A549 (cell line): ENCODE measurements around the gene MAP4K2. TPM values are rescaled to one million over a fixed set of nuclear protein-coding genes. Genes with fewer than 3 reads are reported as not detected.

Source experiments
- polyA plus RNA-seq, 4 experiments: library from polyadenylated mRNA; depleted of rRNA in 3 of 4; stranded (reverse); fragments of >200 nt; fragmentation: RNase III in 1 of 4; extraction: RNeasy Plus Mini Kit Qiagen cat#74134 plus additional on column Dnase treatment in 1 of 4; gene quantifications; 2 replicates in 3 of 4; 3 replicates in 1 of 4; pipeline ENCODE4 v1.2.3, GENCODE V29; 2011 to 2017

MAP4K2 gene
- polyA plus RNA-seq, 2 of the 4 experiments (the other 2 are of a cell fraction), result 9.4 to 9.9 TPM

Other genes with a start within 250 kb of the MAP4K2 start
- gene SLC22A11, start 247.3 kb downstream of the MAP4K2 start, polyA plus RNA-seq (2011; rRNA removed), result 0.19 and 0.23 TPM in 2 replicates
- gene SLC22A11, start 247.3 kb downstream of the MAP4K2 start, polyA plus RNA-seq (2017; fragmentation: RNase III; extraction: RNeasy Plus Mini Kit Qiagen cat#74134 plus additional on column Dnase treatment), result 0.07 to 0.17 TPM (median 0.16 TPM) in 3 replicates
- not detected in 2 replicates for gene SLC22A12, start 212.0 kb downstream of the MAP4K2 start, polyA plus RNA-seq (2011; rRNA removed)
- gene SLC22A12, start 212.0 kb downstream of the MAP4K2 start, polyA plus RNA-seq (2017; fragmentation: RNase III; extraction: RNeasy Plus Mini Kit Qiagen cat#74134 plus additional on column Dnase treatment), result not detected in 3 replicates
- not detected in 2 replicates for gene NRXN2, start 80.0 kb downstream of the MAP4K2 start, polyA plus RNA-seq (2011; rRNA removed)
- 0.04 to 0.17 TPM (median 0.07 TPM) in 3 replicates for gene NRXN2, start 80.0 kb downstream of the MAP4K2 start, polyA plus RNA-seq (2017; fragmentation: RNase III; extraction: RNeasy Plus Mini Kit Qiagen cat#74134 plus additional on column Dnase treatment)
- 0.88 and 0.95 TPM in 2 replicates for gene RASGRP2, start 59.1 kb downstream of the MAP4K2 start, polyA plus RNA-seq (2011; rRNA removed)
- gene RASGRP2, start 59.1 kb downstream of the MAP4K2 start, polyA plus RNA-seq (2017; fragmentation: RNase III; extraction: RNeasy Plus Mini Kit Qiagen cat#74134 plus additional on column Dnase treatment), result 0.89 to 1.1 TPM (median 0.94 TPM) in 3 replicates
- gene PYGM, start 43.2 kb downstream of the MAP4K2 start, polyA plus RNA-seq (2011; rRNA removed), result 0.22 and 0.40 TPM in 2 replicates
- 0.23 to 0.51 TPM (median 0.39 TPM) in 3 replicates for gene PYGM, start 43.2 kb downstream of the MAP4K2 start, polyA plus RNA-seq (2017; fragmentation: RNase III; extraction: RNeasy Plus Mini Kit Qiagen cat#74134 plus additional on column Dnase treatment)
- 88.8 and 104 TPM in 2 replicates for gene SF1, start 24.7 kb downstream of the MAP4K2 start, polyA plus RNA-seq (2011; rRNA removed)
- gene SF1, start 24.7 kb downstream of the MAP4K2 start, polyA plus RNA-seq (2017; fragmentation: RNase III; extraction: RNeasy Plus Mini Kit Qiagen cat#74134 plus additional on column Dnase treatment), result 268 to 341 TPM (median 310 TPM) in 3 replicates
- gene MEN1, start 7.3 kb upstream of the MAP4K2 start, polyA plus RNA-seq (2011; rRNA removed), result 17.0 and 18.5 TPM in 2 replicates
- 30.2 to 35.5 TPM (median 34.7 TPM) in 3 replicates for gene MEN1, start 7.3 kb upstream of the MAP4K2 start, polyA plus RNA-seq (2017; fragmentation: RNase III; extraction: RNeasy Plus Mini Kit Qiagen cat#74134 plus additional on column Dnase treatment)
- gene CDC42BPG, start 41.4 kb upstream of the MAP4K2 start, polyA plus RNA-seq (2011; rRNA removed), result 0.35 and 0.50 TPM in 2 replicates
- 1.0 to 1.1 TPM (median 1.0 TPM) in 3 replicates for gene CDC42BPG, start 41.4 kb upstream of the MAP4K2 start, polyA plus RNA-seq (2017; fragmentation: RNase III; extraction: RNeasy Plus Mini Kit Qiagen cat#74134 plus additional on column Dnase treatment)
- 25.9 and 27.7 TPM in 2 replicates for gene EHD1, start 75.4 kb upstream of the MAP4K2 start, polyA plus RNA-seq (2011; rRNA removed)
- 37.8 to 52.4 TPM (median 43.4 TPM) in 3 replicates for gene EHD1, start 75.4 kb upstream of the MAP4K2 start, polyA plus RNA-seq (2017; fragmentation: RNase III; extraction: RNeasy Plus Mini Kit Qiagen cat#74134 plus additional on column Dnase treatment)
- gene ATG2A, start 114.0 kb upstream of the MAP4K2 start, polyA plus RNA-seq (2011; rRNA removed), result 3.1 and 4.0 TPM in 2 replicates
- 10.7 to 13.4 TPM (median 12.8 TPM) in 3 replicates for gene ATG2A, start 114.0 kb upstream of the MAP4K2 start, polyA plus RNA-seq (2017; fragmentation: RNase III; extraction: RNeasy Plus Mini Kit Qiagen cat#74134 plus additional on column Dnase treatment)
- gene PPP2R5B, start 121.5 kb upstream of the MAP4K2 start, polyA plus RNA-seq (2011; rRNA removed), result 6.9 and 11.1 TPM in 2 replicates
- 3.9 to 6.1 TPM (median 5.7 TPM) in 3 replicates for gene PPP2R5B, start 121.5 kb upstream of the MAP4K2 start, polyA plus RNA-seq (2017; fragmentation: RNase III; extraction: RNeasy Plus Mini Kit Qiagen cat#74134 plus additional on column Dnase treatment)
- gene GPHA2, start 132.7 kb upstream of the MAP4K2 start, polyA plus RNA-seq (2011; rRNA removed), result not detected in 2 replicates
- gene GPHA2, start 132.7 kb upstream of the MAP4K2 start, polyA plus RNA-seq (2017; fragmentation: RNase III; extraction: RNeasy Plus Mini Kit Qiagen cat#74134 plus additional on column Dnase treatment), result not detected in 3 replicates
- 0.12 and 0.24 TPM in 2 replicates for gene MAJIN, start 168.9 kb upstream of the MAP4K2 start, polyA plus RNA-seq (2011; rRNA removed)
- gene MAJIN, start 168.9 kb upstream of the MAP4K2 start, polyA plus RNA-seq (2017; fragmentation: RNase III; extraction: RNeasy Plus Mini Kit Qiagen cat#74134 plus additional on column Dnase treatment), result not detected in 3 replicates
- 0.67 and 0.79 TPM in 2 replicates for gene BATF2, start 193.8 kb upstream of the MAP4K2 start, polyA plus RNA-seq (2011; rRNA removed)
- 0.21 to 0.35 TPM (median 0.29 TPM) in 3 replicates for gene BATF2, start 193.8 kb upstream of the MAP4K2 start, polyA plus RNA-seq (2017; fragmentation: RNase III; extraction: RNeasy Plus Mini Kit Qiagen cat#74134 plus additional on column Dnase treatment)
- 117 and 129 TPM in 2 replicates for gene ARL2, start 210.9 kb upstream of the MAP4K2 start, polyA plus RNA-seq (2011; rRNA removed)
- 136 to 166 TPM (median 160 TPM) in 3 replicates for gene ARL2, start 210.9 kb upstream of the MAP4K2 start, polyA plus RNA-seq (2017; fragmentation: RNase III; extraction: RNeasy Plus Mini Kit Qiagen cat#74134 plus additional on column Dnase treatment)
- 13.4 and 15.8 TPM in 2 replicates for gene SNX15, start 224.2 kb upstream of the MAP4K2 start, polyA plus RNA-seq (2011; rRNA removed)
- 17.0 to 18.4 TPM (median 17.7 TPM) in 3 replicates for gene SNX15, start 224.2 kb upstream of the MAP4K2 start, polyA plus RNA-seq (2017; fragmentation: RNase III; extraction: RNeasy Plus Mini Kit Qiagen cat#74134 plus additional on column Dnase treatment)
- gene SAC3D1, start 238.0 kb upstream of the MAP4K2 start, polyA plus RNA-seq (2011; rRNA removed), result 9.4 and 12.9 TPM in 2 replicates
- gene SAC3D1, start 238.0 kb upstream of the MAP4K2 start, polyA plus RNA-seq (2017; fragmentation: RNase III; extraction: RNeasy Plus Mini Kit Qiagen cat#74134 plus additional on column Dnase treatment), result 29.0 to 31.0 TPM (median 30.4 TPM) in 3 replicates